ENCODE measurements around the gene GPC5. TPM values are rescaled to one million over a fixed set of nuclear protein-coding genes. Genes with fewer than 3 reads are reported as not detected.
"Not testable (repeated sequence)": the region's sequence is repeated elsewhere in the genome, so short reads cannot be mapped to it uniquely, and the experiment has no call there.

The GPC5 gene
- total RNA-seq, 1 donor from 2014 or later, result 6.3 TPM

DNA sequence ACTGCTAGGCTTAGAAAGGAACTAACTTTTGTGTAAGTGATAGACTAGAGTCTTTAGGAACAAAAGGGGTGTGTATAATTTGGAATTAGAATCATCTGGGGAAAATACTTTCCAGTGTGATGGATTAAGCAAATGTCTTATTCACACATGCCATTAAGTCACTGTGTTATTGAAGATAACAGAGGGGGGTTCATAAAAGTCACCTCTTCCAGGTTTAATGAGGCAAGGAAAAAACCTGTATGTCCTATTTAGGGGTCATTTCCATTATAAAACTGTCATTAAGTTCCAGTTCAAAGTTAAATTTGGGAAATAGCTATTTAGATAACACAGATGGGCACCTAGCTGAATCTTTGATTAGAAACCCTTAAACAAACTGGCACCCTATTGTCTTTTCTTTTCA is 1323.2 kb downstream of the GPC5 start:
- Histone ChIP-seq H3K9ac (ENCODE audit: low read depth in 1 of 3, low read length in 3 of 3) (no peak overlapping the region), H3K27me3 (ENCODE audit: control insufficient read depth in 3 of 3, insufficient read depth in 3 of 3, low read length in 3 of 3) (no peaks in the 10 kb centered on the region), H3K9me3 (ENCODE audit: control insufficient read depth in 3 of 3, low read length in 3 of 3) (no peaks in the 10 kb centered on the region), H3K4me1 (ENCODE audit: control insufficient read depth in 3 of 3, insufficient read depth in 3 of 3, low read length in 3 of 3) (no peaks in the 10 kb centered on the region), H3K4me3 (ENCODE audit: low read length in 3 of 3) (no peak overlapping the region), H3K27ac (ENCODE audit: low read depth, low read length) (no peak overlapping the region), H3K36me3 (ENCODE audit: control insufficient read depth in 3 of 3, insufficient read depth in 3 of 3, low read length in 3 of 3) (no peaks in the 10 kb centered on the region)

GRCh38 chr13:92727118-92727517 is 1328.7 kb downstream of the GPC5 start:
- Histone ChIP-seq H3K27ac (ENCODE audit: low read depth, low read length) (no peak overlapping the region), H3K4me1 (ENCODE audit: control insufficient read depth in 3 of 3, insufficient read depth in 3 of 3, low read length in 3 of 3) (no peaks in the 10 kb centered on the region), H3K27me3 (ENCODE audit: control insufficient read depth in 3 of 3, insufficient read depth in 3 of 3, low read length in 3 of 3) (no peaks in the 10 kb centered on the region), H3K9me3 (ENCODE audit: control insufficient read depth in 3 of 3, low read length in 3 of 3) (no peaks in the 10 kb centered on the region), H3K36me3 (ENCODE audit: control insufficient read depth in 3 of 3, insufficient read depth in 3 of 3, low read length in 3 of 3) (no peaks in the 10 kb centered on the region), H3K9ac (ENCODE audit: low read depth in 1 of 3, low read length in 3 of 3) (no peak overlapping the region), H3K4me3 (ENCODE audit: low read length in 3 of 3) (no peak overlapping the region)

- H3K4me1 ChIP-seq (ENCODE audit: control insufficient read depth in 3 of 3, insufficient read depth in 3 of 3, low read length in 3 of 3), result no peaks in the 10 kb centered on the region
- H3K9me3 ChIP-seq (ENCODE audit: control insufficient read depth in 3 of 3, low read length in 3 of 3), result no peaks in the 10 kb centered on the region
- H3K9ac ChIP-seq (ENCODE audit: low read depth in 1 of 3, low read length in 3 of 3), result no peak overlapping the region
- H3K36me3 ChIP-seq (ENCODE audit: control insufficient read depth in 3 of 3, insufficient read depth in 3 of 3, low read length in 3 of 3), result no peaks in the 10 kb centered on the region
- no peak overlapping the region for H3K27ac ChIP-seq (ENCODE audit: low read depth, low read length)
- H3K4me3 ChIP-seq (ENCODE audit: low read length in 3 of 3), result no peak overlapping the region
- H3K27me3 ChIP-seq (ENCODE audit: control insufficient read depth in 3 of 3, insufficient read depth in 3 of 3, low read length in 3 of 3), result no peaks in the 10 kb centered on the region
Measured at GRCh38 chr13:92734068-92734467, 1335.6 kb downstream of the GPC5 start.

GRCh38 chr13:92734545-92734944 is 1336.1 kb downstream of the GPC5 start:
- H3K4me3 ChIP-seq (ENCODE audit: low read length in 3 of 3), result no peak overlapping the region
- H3K36me3 ChIP-seq (ENCODE audit: control insufficient read depth in 3 of 3, insufficient read depth in 3 of 3, low read length in 3 of 3), result no peaks in the 10 kb centered on the region
- no peak overlapping the region for H3K9ac ChIP-seq (ENCODE audit: low read depth in 1 of 3, low read length in 3 of 3)

GRCh38 chr13:92735909-92736308 is 1337.5 kb downstream of the GPC5 start:
- Histone ChIP-seq H3K36me3 (ENCODE audit: control insufficient read depth in 3 of 3, insufficient read depth in 3 of 3, low read length in 3 of 3) (no peaks in the 10 kb centered on the region), H3K27me3 (ENCODE audit: control insufficient read depth in 3 of 3, insufficient read depth in 3 of 3, low read length in 3 of 3) (no peaks in the 10 kb centered on the region), H3K27ac (ENCODE audit: low read depth, low read length) (no peak overlapping the region), H3K9me3 (ENCODE audit: control insufficient read depth in 3 of 3, low read length in 3 of 3) (no peaks in the 10 kb centered on the region), H3K9ac (ENCODE audit: low read depth in 1 of 3, low read length in 3 of 3) (no peak overlapping the region), H3K4me3 (ENCODE audit: low read length in 3 of 3) (no peak overlapping the region), H3K4me1 (ENCODE audit: control insufficient read depth in 3 of 3, insufficient read depth in 3 of 3, low read length in 3 of 3) (no peaks in the 10 kb centered on the region)

More at GRCh38 chr13:92734545-92734944, 1336.1 kb downstream of the GPC5 start:
- H3K4me1 ChIP-seq (ENCODE audit: control insufficient read depth in 3 of 3, insufficient read depth in 3 of 3, low read length in 3 of 3), result no peaks in the 10 kb centered on the region
- no peaks in the 10 kb centered on the region for H3K9me3 ChIP-seq (ENCODE audit: control insufficient read depth in 3 of 3, low read length in 3 of 3)
- H3K27ac ChIP-seq (ENCODE audit: low read depth, low read length), result no peak overlapping the region
- no peaks in the 10 kb centered on the region for H3K27me3 ChIP-seq (ENCODE audit: control insufficient read depth in 3 of 3, insufficient read depth in 3 of 3, low read length in 3 of 3)

- Histone ChIP-seq H3K4me3 (ENCODE audit: low read length in 3 of 3) (no peak overlapping the region), H3K27me3 (ENCODE audit: control insufficient read depth in 3 of 3, insufficient read depth in 3 of 3, low read length in 3 of 3) (no peaks in the 10 kb centered on the region), H3K9me3 (ENCODE audit: control insufficient read depth in 3 of 3, low read length in 3 of 3) (no peaks in the 10 kb centered on the region), H3K27ac (ENCODE audit: low read depth, low read length) (no peak overlapping the region), H3K36me3 (ENCODE audit: control insufficient read depth in 3 of 3, insufficient read depth in 3 of 3, low read length in 3 of 3) (no peaks in the 10 kb centered on the region), H3K4me1 (ENCODE audit: control insufficient read depth in 3 of 3, insufficient read depth in 3 of 3, low read length in 3 of 3) (no peaks in the 10 kb centered on the region), H3K9ac (ENCODE audit: low read depth in 1 of 3, low read length in 3 of 3) (no peak overlapping the region)
Measured at GRCh38 chr13:92739306-92739818, 1340.9 kb downstream of the GPC5 start.

DNA sequence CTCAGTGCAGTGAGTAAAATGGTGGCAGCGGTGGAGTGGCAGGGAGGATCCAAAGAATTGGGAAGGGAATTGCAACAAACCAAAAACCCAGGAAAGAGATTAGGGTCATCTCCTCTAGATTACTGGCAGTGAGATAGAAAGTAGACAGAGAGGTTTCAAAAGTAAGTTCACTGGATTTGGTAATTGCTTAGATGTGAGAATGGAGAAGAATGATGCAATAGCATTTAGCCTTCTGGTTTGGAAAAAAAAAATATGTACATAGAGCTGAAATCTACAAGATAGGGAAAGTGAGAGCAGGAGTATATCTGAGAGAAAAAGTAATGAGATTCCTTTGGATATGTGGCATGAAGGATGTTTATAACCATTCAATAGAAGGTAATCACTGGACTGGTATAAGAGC is 1345.6 kb downstream of the GPC5 start:
- H3K4me3 ChIP-seq (ENCODE audit: low read length in 3 of 3), result no peak overlapping the region
- H3K27me3 ChIP-seq (ENCODE audit: control insufficient read depth in 3 of 3, insufficient read depth in 3 of 3, low read length in 3 of 3), result no peaks in the 10 kb centered on the region
- no peak overlapping the region for H3K27ac ChIP-seq (ENCODE audit: low read depth, low read length)
- no peaks in the 10 kb centered on the region for H3K4me1 ChIP-seq (ENCODE audit: control insufficient read depth in 3 of 3, insufficient read depth in 3 of 3, low read length in 3 of 3)
- no peak overlapping the region for H3K9ac ChIP-seq (ENCODE audit: low read depth in 1 of 3, low read length in 3 of 3)
- H3K36me3 ChIP-seq (ENCODE audit: control insufficient read depth in 3 of 3, insufficient read depth in 3 of 3, low read length in 3 of 3), result no peaks in the 10 kb centered on the region
- no peaks in the 10 kb centered on the region for H3K9me3 ChIP-seq (ENCODE audit: control insufficient read depth in 3 of 3, low read length in 3 of 3)

- no peak overlapping the region for H3K4me3 ChIP-seq (ENCODE audit: low read length in 3 of 3)
- H3K27ac ChIP-seq (ENCODE audit: low read depth, low read length), result no peak overlapping the region
- H3K9ac ChIP-seq (ENCODE audit: low read depth in 1 of 3, low read length in 3 of 3), result no peak overlapping the region
- H3K9me3 ChIP-seq (ENCODE audit: control insufficient read depth in 3 of 3, low read length in 3 of 3), result no peaks in the 10 kb centered on the region
- H3K4me1 ChIP-seq (ENCODE audit: control insufficient read depth in 3 of 3, insufficient read depth in 3 of 3, low read length in 3 of 3), result no peaks in the 10 kb centered on the region
- no peaks in the 10 kb centered on the region for H3K36me3 ChIP-seq (ENCODE audit: control insufficient read depth in 3 of 3, insufficient read depth in 3 of 3, low read length in 3 of 3)
- H3K27me3 ChIP-seq (ENCODE audit: control insufficient read depth in 3 of 3, insufficient read depth in 3 of 3, low read length in 3 of 3), result no peaks in the 10 kb centered on the region
Measured at GRCh38 chr13:92745258-92745657, 1346.8 kb downstream of the GPC5 start.

- H3K27me3 ChIP-seq (ENCODE audit: control insufficient read depth in 3 of 3, insufficient read depth in 3 of 3, low read length in 3 of 3); H3K9me3 ChIP-seq (ENCODE audit: control insufficient read depth in 3 of 3, low read length in 3 of 3); H3K4me3 ChIP-seq (ENCODE audit: low read length in 3 of 3); H3K27ac ChIP-seq (ENCODE audit: low read depth, low read length); H3K4me1 ChIP-seq (ENCODE audit: control insufficient read depth in 3 of 3, insufficient read depth in 3 of 3, low read length in 3 of 3); H3K36me3 ChIP-seq (ENCODE audit: control insufficient read depth in 3 of 3, insufficient read depth in 3 of 3, low read length in 3 of 3); H3K9ac ChIP-seq (ENCODE audit: low read depth in 1 of 3, low read length in 3 of 3): not testable (repeated sequence)
Measured at GRCh38 chr13:92752705-92753104, 1354.3 kb downstream of the GPC5 start.

DNA sequence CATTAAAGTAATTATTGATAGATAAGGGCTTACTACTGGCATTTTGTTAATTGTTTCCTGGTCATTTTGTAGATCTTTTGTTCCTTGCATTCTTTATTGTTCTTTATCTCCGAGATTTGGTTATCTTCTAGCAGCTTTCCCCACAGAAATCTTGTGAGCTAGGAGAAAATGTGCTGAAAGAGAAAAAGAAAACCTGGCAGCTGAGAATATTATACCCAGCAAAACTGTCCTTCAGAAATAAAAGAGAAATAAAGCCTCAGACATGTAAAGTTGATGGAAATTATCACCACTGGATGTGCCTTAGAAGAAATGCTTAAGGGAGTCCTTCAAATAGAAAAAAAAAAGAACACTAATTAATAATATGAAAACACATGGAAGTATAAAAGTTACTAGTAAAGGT is 1363.3 kb downstream of the GPC5 start:
- no peak overlapping the region for H3K9ac ChIP-seq (ENCODE audit: low read depth in 1 of 3, low read length in 3 of 3)
- no peaks in the 10 kb centered on the region for H3K4me1 ChIP-seq (ENCODE audit: control insufficient read depth in 3 of 3, insufficient read depth in 3 of 3, low read length in 3 of 3)
- no peaks in the 10 kb centered on the region for H3K36me3 ChIP-seq (ENCODE audit: control insufficient read depth in 3 of 3, insufficient read depth in 3 of 3, low read length in 3 of 3)
- no peak overlapping the region for H3K4me3 ChIP-seq (ENCODE audit: low read length in 3 of 3)
- H3K27ac ChIP-seq (ENCODE audit: low read depth, low read length), result no peak overlapping the region
- no peaks in the 10 kb centered on the region for H3K27me3 ChIP-seq (ENCODE audit: control insufficient read depth in 3 of 3, insufficient read depth in 3 of 3, low read length in 3 of 3)
- peaks cover 0 to 2% (median 0%) of the 10 kb centered on the region in 3 donors for H3K9me3 ChIP-seq (ENCODE audit: control insufficient read depth in 3 of 3, low read length in 3 of 3)

GRCh38 chr13:92767468-92767867 is 1369.0 kb downstream of the GPC5 start:
- no peak overlapping the region for H3K4me3 ChIP-seq (ENCODE audit: low read length in 3 of 3)
- no peaks in the 10 kb centered on the region for H3K36me3 ChIP-seq (ENCODE audit: control insufficient read depth in 3 of 3, insufficient read depth in 3 of 3, low read length in 3 of 3)
- no peaks in the 10 kb centered on the region for H3K4me1 ChIP-seq (ENCODE audit: control insufficient read depth in 3 of 3, insufficient read depth in 3 of 3, low read length in 3 of 3)
- no peaks in the 10 kb centered on the region for H3K27me3 ChIP-seq (ENCODE audit: control insufficient read depth in 3 of 3, insufficient read depth in 3 of 3, low read length in 3 of 3)
- H3K9me3 ChIP-seq (ENCODE audit: control insufficient read depth in 3 of 3, low read length in 3 of 3), result peaks cover 0 to 2% (median 0%) of the 10 kb centered on the region in 3 donors
- no peak overlapping the region for H3K9ac ChIP-seq (ENCODE audit: low read depth in 1 of 3, low read length in 3 of 3)
- H3K27ac ChIP-seq (ENCODE audit: low read depth, low read length), result no peak overlapping the region

Measured in skeletal muscle tissue (tissue), 4 donors.